Karpas-422 (cell line): ENCODE data around the gene RANBP3L. TPM values are rescaled to one million over a fixed set of nuclear protein-coding genes. Genes with fewer than 3 reads are reported as not detected.

Source experiments
- DNase-seq: peaks from one replicate; pipeline ENCODE4 v3.0.0-alpha.2; 2015
- H2AFZ ChIP-seq: fragments of 200-600 bp; sonication (generic); 2 replicates; pipeline ENCODE4 v1.6.1; 2014; ENCODE audit warnings: antibody characterized with exemption, low read length, mixed read lengths
- H3K27ac ChIP-seq: fragments of 200-600 bp; sonication (generic); 2 replicates; pipeline ENCODE4 v1.5.1; 2014; ENCODE audit warnings: mild to moderate bottlenecking, low read length, moderate library complexity
- H3K27me3 ChIP-seq: fragments of 200-600 bp; sonication (generic); 2 replicates; pipeline ENCODE4 v1.6.1; 2014; ENCODE audit warnings: low read length, mixed read lengths
- H3K36me3 ChIP-seq: fragments of 200-600 bp; sonication (generic); 2 replicates; pipeline ENCODE4 v1.6.1; 2014; ENCODE audit warnings: low read length, mixed read lengths; ENCODE audit not compliant: insufficient read depth
- H3K4me1 ChIP-seq: fragments of 200-600 bp; sonication (generic); 2 replicates; pipeline ENCODE4 v1.6.1; 2014; ENCODE audit warnings: mild to moderate bottlenecking, low read length, mixed read lengths
- H3K4me2 ChIP-seq: fragments of 200-600 bp; sonication (generic); 2 replicates; pipeline ENCODE4 v1.6.1; 2014; ENCODE audit warnings: low read length, low read depth, mild to moderate bottlenecking; ENCODE audit not compliant: poor library complexity, severe bottlenecking
- H3K4me3 ChIP-seq: fragments of 200-600 bp; sonication (generic); 2 replicates; pipeline ENCODE4 v1.5.1; 2014; ENCODE audit warnings: mild to moderate bottlenecking, antibody characterized with exemption, low read length, mixed read lengths
- H3K79me2 ChIP-seq: fragments of 200-600 bp; sonication (generic); 2 replicates; pipeline ENCODE4 v1.6.1; 2014; ENCODE audit warnings: mild to moderate bottlenecking, low read length, mixed read lengths
- H3K9ac ChIP-seq: fragments of 200-600 bp; sonication (generic); 2 replicates; pipeline ENCODE4 v1.6.0; 2014; ENCODE audit warnings: low read length
- H3K9me2 ChIP-seq: fragments of 200-600 bp; sonication (generic), shearing (Covaris generic); replicated peaks from 2 replicates; pipeline ENCODE4 v1.6.0; 2014; ENCODE audit warnings: mild to moderate bottlenecking, low read length, moderate library complexity; ENCODE audit not compliant: insufficient read depth
- H3K9me3 ChIP-seq: fragments of 300-700, 200-600 bp; sonication (generic); 2 replicates; pipeline ENCODE4 v1.6.1; 2014; ENCODE audit warnings: low read length, mixed read lengths
- H4K20me1 ChIP-seq: fragments of 200-600 bp; sonication (generic); 2 replicates; pipeline ENCODE4 v1.6.1; 2014; ENCODE audit warnings: mild to moderate bottlenecking, antibody characterized with exemption, low read length, low read depth; ENCODE audit not compliant: insufficient read depth
- total RNA-seq: library from RNA; depleted of rRNA; stranded (reverse); fragments of >200 nt; shearing (Covaris generic); gene quantifications from 2 replicates; pipeline ENCODE4 v1.2.3, GENCODE V29; 2014; ENCODE audit warnings: low replicate concordance

Gene RANBP3L
- total RNA-seq, 1 experiment from 2014 or later, result 0.22 TPM

GRCh38 chr5:36242534-36243485, 58.9 kb downstream of the RANBP3L start:
- Histone ChIP-seq H3K27me3 (no peaks in the 10 kb centered on the region), H4K20me1 (no peaks in the 10 kb centered on the region), H3K27ac (peak overlapping the region; percentile 95), H2AFZ (peak overlapping the region; percentile 17; the same call in 1 of the 2 replicates), H3K4me2 (peak overlapping the region; percentile 83), H3K4me1 (peaks cover 43% of the 10 kb centered on the region), H3K9me2 (no peaks in the 10 kb centered on the region), H3K36me3 (no peaks in the 10 kb centered on the region), H3K79me2 (peaks cover 37% of the 10 kb centered on the region), H3K9ac (peak overlapping the region; percentile 90), H3K9me3 (no peaks in the 10 kb centered on the region), H3K4me3 (peak overlapping the region; percentile 84)
- DNase-seq, result no peak

- Histone ChIP-seq H3K4me2 (peak within 1 kb of the TSS; percentile 83), H3K4me3 (peak within 1 kb of the TSS; percentile 84), H3K9ac (peak within 1 kb of the TSS; percentile 90), H3K27ac (peak within 1 kb of the TSS; percentile 95), H3K27me3 (no peaks in the 10 kb centered on the region), H4K20me1 (no peaks in the 10 kb centered on the region), H3K9me2 (no peaks in the 10 kb centered on the region), H3K36me3 (no peaks in the 10 kb centered on the region), H2AFZ (peak within 1 kb of the TSS; percentile 17; the same call in 1 of the 2 replicates), H3K4me1 (peaks cover 52% of the 10 kb centered on the region), H3K9me3 (no peaks in the 10 kb centered on the region), H3K79me2 (peaks cover 46% of the 10 kb centered on the region)
- DNase-seq, result peak; percentile 98
These were observed 59.8 kb downstream of the RANBP3L start, which contains the start of gene NADK2 for GRCh38 chr5:36241631-36242533. NADK2 (minus strand) TSS chr5:36241925; CDS start chr5:36241798, 127 bp downstream.

DNA sequence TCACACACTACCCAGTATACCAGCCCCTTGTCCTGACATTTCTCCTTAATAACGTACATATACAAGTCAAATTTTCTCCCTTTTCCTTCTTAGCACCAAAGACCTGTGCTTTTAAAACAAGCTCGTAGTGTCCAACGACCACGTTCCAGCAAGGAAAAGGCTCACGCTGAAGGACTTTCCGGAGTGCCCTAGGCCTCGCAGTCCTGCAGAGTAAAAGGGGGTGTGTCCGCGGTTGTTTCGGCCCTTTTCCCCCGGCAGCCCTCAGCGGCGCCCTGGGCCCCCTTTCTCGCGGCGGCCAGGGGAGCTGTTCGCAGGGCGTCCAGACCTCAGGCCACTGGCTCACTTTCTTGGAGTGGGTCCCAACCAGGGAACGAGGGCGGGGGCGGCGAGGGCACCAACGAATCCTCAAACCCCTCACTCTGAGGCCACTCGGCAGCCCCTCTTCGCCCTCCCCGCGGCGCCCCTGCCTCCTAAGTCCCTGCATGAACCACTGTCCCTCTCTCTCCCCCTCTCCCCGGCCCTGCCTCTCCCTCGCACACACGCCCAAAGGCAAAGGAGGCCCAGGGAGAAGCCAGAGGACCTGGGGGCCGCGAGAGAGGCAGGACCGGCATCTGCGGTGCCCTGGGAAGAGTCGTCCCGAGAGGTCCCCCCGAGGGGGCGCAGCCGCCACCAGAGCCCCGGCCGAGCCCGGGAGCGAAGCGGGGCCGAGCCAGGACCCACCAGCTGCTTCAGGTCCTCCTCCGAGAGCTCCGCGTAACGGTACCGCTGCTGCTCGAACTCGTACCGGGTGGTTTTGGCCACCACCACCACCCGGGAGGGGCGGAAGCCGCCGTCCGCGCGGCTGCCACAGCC, 60.7 kb downstream of the RANBP3L start:
- H3K4me1 ChIP-seq, result peaks cover 61% of the 10 kb centered on the region
- H3K9me2 ChIP-seq, result no peaks in the 10 kb centered on the region
- H3K9ac ChIP-seq, result peak overlapping the region; percentile 90
- peak overlapping the region; percentile 83 for H3K4me2 ChIP-seq
- H3K9me3 ChIP-seq, result no peaks in the 10 kb centered on the region
- H3K27ac ChIP-seq, result peak overlapping the region; percentile 95
- no peaks in the 10 kb centered on the region for H4K20me1 ChIP-seq
- DNase-seq, result peak; percentile 83
- peak overlapping the region; percentile 84 for H3K4me3 ChIP-seq
- peaks cover 52% of the 10 kb centered on the region for H3K79me2 ChIP-seq
- H3K27me3 ChIP-seq, result no peaks in the 10 kb centered on the region
- H2AFZ ChIP-seq, result no peak overlapping the region; the same call in 1 of the 2 replicates
- no peaks in the 10 kb centered on the region for H3K36me3 ChIP-seq

DNA sequence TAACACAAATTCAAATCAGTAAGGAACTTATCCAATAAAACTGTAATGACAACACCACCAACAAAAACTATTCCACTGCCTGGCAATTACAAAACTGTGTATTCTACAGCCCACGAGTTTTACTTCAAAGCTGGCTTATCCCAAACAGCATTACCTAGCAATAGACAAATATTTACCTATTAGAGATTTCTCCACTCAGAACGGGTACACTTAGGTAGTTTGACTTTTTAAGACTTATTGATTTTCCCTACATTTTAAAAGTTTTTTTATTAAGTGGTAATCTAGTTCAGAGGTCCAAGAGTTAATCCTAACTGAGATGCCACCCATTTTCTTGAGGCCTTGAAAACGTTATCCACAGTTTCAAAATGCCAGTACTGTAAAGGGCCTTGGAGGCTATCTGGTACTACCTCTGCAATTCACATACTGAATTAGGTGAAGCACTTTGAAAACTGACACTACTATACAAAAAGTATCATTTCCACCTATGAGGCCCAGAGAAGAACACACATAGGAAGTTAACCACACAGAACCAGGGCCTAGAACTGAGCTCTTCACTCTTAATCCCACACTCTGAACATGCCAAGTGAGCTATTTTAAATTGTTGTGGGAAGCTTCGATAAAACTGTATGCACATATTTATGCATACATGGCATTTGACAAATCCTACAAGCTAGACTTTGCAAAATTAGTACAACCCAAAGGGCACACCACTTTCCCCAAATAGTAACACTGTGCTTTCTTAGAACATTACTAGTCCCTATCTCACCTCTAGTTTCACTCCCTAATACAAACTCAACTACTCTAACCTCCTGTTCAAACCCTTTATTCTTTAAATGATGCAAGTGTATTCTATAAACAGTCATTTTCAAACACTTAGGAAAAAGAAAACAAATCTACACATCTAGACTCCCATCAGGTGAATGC, 62.1 kb downstream of the RANBP3L start:
- H3K9me2 ChIP-seq, result no peaks in the 10 kb centered on the region
- no peaks in the 10 kb centered on the region for H4K20me1 ChIP-seq
- no peak overlapping the region for H2AFZ ChIP-seq
- peaks cover 74% of the 10 kb centered on the region for H3K4me1 ChIP-seq
- H3K36me3 ChIP-seq, result no peaks in the 10 kb centered on the region
- peak overlapping the region; percentile 90 for H3K9ac ChIP-seq
- H3K27ac ChIP-seq, result peak overlapping the region; percentile 95
- no peaks in the 10 kb centered on the region for H3K27me3 ChIP-seq
- DNase-seq, result peak; percentile 78
- H3K9me3 ChIP-seq, result no peaks in the 10 kb centered on the region
- peak overlapping the region; percentile 84 for H3K4me3 ChIP-seq
- peaks cover 63% of the 10 kb centered on the region for H3K79me2 ChIP-seq
- H3K4me2 ChIP-seq, result peak overlapping the region; percentile 83

GRCh38 chr5:36238502-36239295, 63.0 kb downstream of the RANBP3L start:
- Histone ChIP-seq H3K27ac (peak overlapping the region; percentile 95), H3K4me2 (peak overlapping the region; percentile 83), H4K20me1 (no peaks in the 10 kb centered on the region), H3K79me2 (peaks cover 71% of the 10 kb centered on the region), H3K9me2 (no peaks in the 10 kb centered on the region), H3K9ac (peak overlapping the region; percentile 90), H3K4me1 (peaks cover 80% of the 10 kb centered on the region), H2AFZ (no peak overlapping the region), H3K4me3 (peak overlapping the region; percentile 84), H3K27me3 (no peaks in the 10 kb centered on the region), H3K36me3 (no peaks in the 10 kb centered on the region), H3K9me3 (no peaks in the 10 kb centered on the region)
- peak; percentile 71 for DNase-seq

GRCh38 chr5:36237751-36238150, 64.0 kb downstream of the RANBP3L start:
- H3K4me1 ChIP-seq, result peaks cover 82% of the 10 kb centered on the region
- peak overlapping the region; percentile 84 for H3K4me3 ChIP-seq
- H3K9ac ChIP-seq, result peak overlapping the region; percentile 90
- H3K27me3 ChIP-seq, result no peaks in the 10 kb centered on the region
- no peaks in the 10 kb centered on the region for H3K9me3 ChIP-seq
- peak overlapping the region; percentile 83 for H3K4me2 ChIP-seq
- H2AFZ ChIP-seq, result no peak overlapping the region
- DNase-seq, result peak; percentile 58
- peak overlapping the region; percentile 95 for H3K27ac ChIP-seq
- no peaks in the 10 kb centered on the region for H3K9me2 ChIP-seq
- no peaks in the 10 kb centered on the region for H4K20me1 ChIP-seq
- no peaks in the 10 kb centered on the region for H3K36me3 ChIP-seq
- H3K79me2 ChIP-seq, result peaks cover 78% of the 10 kb centered on the region
